Measurements from ENCODE around the gene NATD1. TPM values are rescaled to one million over a fixed set of nuclear protein-coding genes. Genes with fewer than 3 reads are reported as not detected.

NATD1 gene
- total and polyA plus RNA-seq, 2 of the 8 experiments (the other 6 are each of a cell fraction or from before 2014, with no cell fraction given) = 5.4 to 8.4 TPM

GRCh38 chr17:21204935-21205334 is 48.3 kb downstream of the NATD1 start:
- POLR2A ChIA-PET (ENCODE audit: partially characterized antibody) = interaction anchor here (0.6 to 1.5 kb wide), 7 partner anchors 8 to 106 kb away, joined by 3 to 5 read pairs (median 4); no protein-coding TSS in a partner anchor

More at GRCh38 chr17:21204935-21205334, 48.3 kb downstream of the NATD1 start:
- H3K4me3 ChIP-seq (ENCODE audit: extremely low read depth in 1 of 4, insufficient read depth in 2 of 4, low read depth in 3 of 4, low read length in 4 of 4) = no peak overlapping the region
- H3K4me2 ChIP-seq (ENCODE audit: insufficient read depth in 1 of 2, low read depth in 2 of 2, low read length in 2 of 2) = no peak overlapping the region
- no peak overlapping the region for H3K18ac ChIP-seq (ENCODE audit: extremely low read depth, low read length)
- peaks cover 21 to 98% of the 10 kb centered on the region in 2 experiments; a peak in 3 of 4 replicates for H3K79me2 ChIP-seq (ENCODE audit: control insufficient read depth in 1 of 2, insufficient read depth in 2 of 2, low read length in 2 of 2)
- H2BK15ac ChIP-seq (ENCODE audit: low read length) = no peak overlapping the region
- no peak overlapping the region for H4K91ac ChIP-seq (replicated peaks; ENCODE audit: insufficient read length, low read length)
- H2BK120ac ChIP-seq (replicated peaks; ENCODE audit: low read depth, low read length) = no peak overlapping the region
- H4K5ac ChIP-seq (ENCODE audit: insufficient read length, low read depth, low read length) = no peak overlapping the region
- H4K8ac ChIP-seq (ENCODE audit: extremely low read depth, insufficient read depth, low read length) = no peak overlapping the region
- peaks cover 10 to 20% (median 17%) of the 10 kb centered on the region in 4 experiments for H3K4me1 ChIP-seq (replicated peaks in 1 of 4; ENCODE audit: control insufficient read depth in 3 of 4, insufficient read depth in 4 of 4, low read length in 3 of 4)
- peaks cover 32 to 55% of the 10 kb centered on the region in 2 experiments for H4K20me1 ChIP-seq (replicated peaks in 1 of 2; ENCODE audit: control insufficient read depth in 1 of 2, insufficient read depth in 2 of 2, low read length in 2 of 2)
- H3K23ac ChIP-seq (ENCODE audit: insufficient read length) = no peak overlapping the region
- H2BK20ac ChIP-seq (ENCODE audit: low read length) = no peak overlapping the region
- no peak for TF ChIP-seq MAFK (IDR thresholded peaks at IDR 0.05; ENCODE audit: low read depth, low read length)
- no peak for DNase-seq (ENCODE audit: low read depth in 1 of 2, low spot score in 2 of 2)
- no peak overlapping the region for H2AFZ ChIP-seq (ENCODE audit: low read length)
- FAIRE-seq = no peak
- H2BK5ac ChIP-seq (ENCODE audit: low read depth, low read length) = 0 out of 2 replicates have a peak overlapping the region, but pooled peaks have one; percentile 19
- H3K23me2 ChIP-seq (ENCODE audit: low read depth, low read length) = no peaks in the 10 kb centered on the region; the same call in 1 of the 2 replicates
- H3K9me3 ChIP-seq (ENCODE audit: insufficient read depth in 2 of 2, low read depth in 1 of 2, low read length in 1 of 2) = no peaks in the 10 kb centered on the region
- no peak overlapping the region for H3K14ac ChIP-seq (ENCODE audit: insufficient read length)
- H3K27me3 ChIP-seq (replicated peaks in 1 of 4; ENCODE audit: control insufficient read depth in 3 of 4, extremely low read depth in 1 of 4, insufficient read depth in 3 of 4, low read length in 3 of 4) = no peaks in the 10 kb centered on the region; a peak in 1 of 7 replicates
- no peak overlapping the region for H3K56ac ChIP-seq (replicated peaks; ENCODE audit: insufficient read length, low read depth, low read length)
- no peak overlapping the region for H2BK12ac ChIP-seq (ENCODE audit: low read depth, low read length)
- H2AK5ac ChIP-seq (ENCODE audit: low read depth, low read length) = no peak overlapping the region
- peaks cover 0 to 4% (median 2%) of the 10 kb centered on the region in 4 experiments; a peak in 2 of 8 replicates for H3K36me3 ChIP-seq (ENCODE audit: control insufficient read depth in 2 of 4, insufficient read depth in 4 of 4, low read length in 3 of 4)
- CTCF ChIA-PET (ENCODE audit: partially characterized antibody) = interaction anchor here (0.9 to 1.1 kb wide), 2 partner anchors 15 to 76 kb away, joined by 3 to 5 read pairs; no protein-coding TSS in a partner anchor
- 82% methylated on average over 9 of the region's 9 CpGs; no CpG with 5 or more reads in 1 of the 2 experiments for WGBS, 2 experiments (ENCODE audit: extremely low coverage in 1 of 2, insufficient coverage in 1 of 2, insufficient read length in 1 of 2, insufficient replicate concordance in 2 of 2, low coverage in 1 of 2, low lambda C conversion rate in 2 of 2, missing lambda C conversion rate in 1 of 2)
- H3K27ac ChIP-seq (ENCODE audit: low read depth, low read length) = no peak overlapping the region; the same call in 1 of the 2 replicates
- peaks cover 20% of the 10 kb centered on the region for H3K79me1 ChIP-seq (ENCODE audit: low read depth, low read length)
- no peak overlapping the region; a peak in 2 of 7 replicates for H3K9ac ChIP-seq (replicated peaks in 1 of 4; ENCODE audit: extremely low read depth in 1 of 4, low read depth in 3 of 4, low read length in 3 of 4)
- no peak overlapping the region for H3K4ac ChIP-seq (replicated peaks; ENCODE audit: insufficient read length, low read depth, low read length)
